Fibroblast of peridontal ligament (primary cell): ENCODE measurements around the gene SATB2.

Source experiments
- DNase-seq: peaks from one replicate; pipeline ENCODE4 v3.0.0-alpha.2; 2010; ENCODE audit errors: extremely low read depth

SATB2 gene

GRCh38 chr2:199452260-199452990 lies 5.3 kb downstream of the SATB2 start:
- peak; percentile 66 for DNase-seq

GRCh38 chr2:199449956-199450355 lies 7.8 kb downstream of the SATB2 start:
- peak; percentile 36 for DNase-seq

GRCh38 chr2:199449455-199449854 lies 8.3 kb downstream of the SATB2 start:
- peak; percentile 74 for DNase-seq

GRCh38 chr2:199446996-199447576 lies 10.7 kb downstream of the SATB2 start:
- peak; percentile 52 for DNase-seq

DNA sequence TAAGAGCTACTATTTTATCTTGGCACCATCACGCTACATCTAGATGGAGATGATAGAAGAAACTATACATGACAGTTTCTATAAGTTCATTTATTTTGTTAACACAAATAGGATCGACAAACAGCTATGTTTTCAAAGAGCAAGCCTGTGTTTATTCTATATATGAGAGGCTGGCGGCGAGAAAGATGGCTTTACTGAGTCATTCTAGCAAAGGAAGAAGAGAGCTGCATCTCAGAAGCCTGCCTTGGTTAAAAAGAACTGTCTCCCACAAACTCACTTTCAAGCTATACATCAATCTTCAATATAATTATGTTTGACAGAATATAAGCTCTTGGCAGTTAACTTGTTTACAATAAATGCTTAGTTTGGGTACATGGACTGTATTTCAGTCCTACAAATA lies 13.0 kb downstream of the SATB2 start:
- DNase-seq = peak; percentile 64

GRCh38 chr2:199443589-199444130 lies 14.1 kb downstream of the SATB2 start:
- DNase-seq = peak; percentile 79

- peak; percentile 13 for DNase-seq
These were observed 15.6 kb downstream of the SATB2 start for GRCh38 chr2:199442173-199442572.

- peak; percentile 28 for DNase-seq
These were observed 16.0 kb downstream of the SATB2 start for GRCh38 chr2:199441759-199442158.

DNA sequence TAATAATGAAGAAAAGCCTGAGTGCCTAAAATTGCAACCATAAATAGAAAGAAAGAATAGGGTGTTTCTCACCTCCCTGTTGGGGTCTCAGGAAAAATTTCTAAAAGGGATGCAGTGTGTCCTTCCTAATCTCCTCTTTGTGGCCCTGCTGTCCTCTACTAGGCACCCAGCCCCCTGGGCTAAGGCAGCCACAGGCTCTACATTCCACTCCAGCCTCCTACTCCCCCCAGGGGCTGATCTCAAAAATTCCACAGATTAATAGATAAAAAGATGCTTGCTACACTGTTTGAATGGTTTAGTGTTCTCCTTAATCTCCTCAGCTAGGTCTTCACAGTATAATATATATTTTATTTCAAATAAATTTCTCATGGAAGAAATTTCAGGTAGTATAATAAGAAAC lies 17.6 kb downstream of the SATB2 start:
- DNase-seq = peak; percentile 6

DNA sequence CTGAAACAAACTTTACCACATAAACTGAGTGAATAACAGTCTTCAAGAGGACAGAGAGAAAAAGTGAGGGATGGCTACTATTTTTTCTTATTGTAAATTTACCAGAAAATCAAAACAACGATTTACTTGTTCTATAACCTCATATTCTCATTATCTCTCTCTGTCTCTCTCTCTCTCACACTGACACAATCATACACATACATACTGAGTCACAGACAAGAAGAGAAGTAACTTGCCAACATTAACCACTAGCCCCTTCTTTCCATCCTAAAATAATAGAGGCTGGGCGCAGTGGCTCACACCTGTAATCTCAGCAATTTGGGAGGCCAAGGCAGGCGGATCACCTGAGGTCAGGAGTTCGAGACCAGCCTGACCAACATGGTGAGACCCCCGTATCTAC lies 18.2 kb downstream of the SATB2 start:
- peak; percentile 54 for DNase-seq

DNA sequence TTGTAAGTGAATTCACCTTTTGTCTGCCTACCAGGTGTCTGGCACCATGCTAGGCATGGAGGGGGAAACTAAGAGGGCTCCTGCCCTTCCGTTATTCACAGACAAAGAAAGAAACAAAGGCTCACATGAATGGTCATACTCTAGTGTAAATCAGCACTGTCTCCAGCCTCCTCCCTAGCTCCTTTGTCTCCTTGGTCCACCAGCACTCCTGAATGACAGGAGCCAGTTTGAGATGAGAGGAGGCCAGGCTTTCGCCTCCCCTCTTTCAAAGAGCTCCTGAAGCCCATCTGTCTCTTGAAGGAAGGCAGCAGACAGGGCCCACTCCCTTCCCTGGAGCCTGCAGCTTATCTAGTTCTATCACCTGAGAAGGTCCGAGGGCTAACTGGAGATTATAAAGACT lies 18.7 kb downstream of the SATB2 start:
- no peak for DNase-seq

- DNase-seq = no peak
These were observed 23.2 kb downstream of the SATB2 start for GRCh38 chr2:199434555-199434954.

DNA sequence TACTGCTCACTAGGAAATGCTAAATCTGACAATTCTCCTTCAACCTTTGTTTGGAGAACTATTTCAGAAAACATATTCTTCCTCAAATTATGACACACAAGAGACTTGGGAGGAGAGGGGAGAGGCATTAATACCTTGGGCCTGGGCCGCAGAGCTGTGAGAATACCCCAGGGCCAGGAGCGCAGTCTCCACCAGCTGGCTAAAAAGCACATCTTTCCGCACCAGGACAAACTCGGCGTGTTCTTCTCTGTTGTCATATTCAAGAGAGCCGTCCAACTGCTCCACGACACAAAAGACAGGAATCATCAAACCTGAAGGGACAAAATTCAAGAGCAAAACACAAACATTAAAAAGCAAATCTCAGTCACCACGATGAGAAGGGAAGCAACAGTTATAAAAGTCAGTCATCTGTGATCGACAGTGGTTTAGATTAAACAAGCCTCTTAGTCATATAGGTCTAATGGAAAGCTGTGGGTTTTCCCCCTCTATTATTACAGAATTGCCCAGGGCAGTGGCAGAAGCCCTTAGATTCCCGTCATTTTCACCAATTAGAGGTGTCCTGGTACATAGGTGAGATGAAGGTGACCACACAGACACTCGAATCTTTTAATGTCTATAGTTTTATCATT lies 24.4 kb downstream of the SATB2 start:
- DNase-seq = peak; percentile 42

DNA sequence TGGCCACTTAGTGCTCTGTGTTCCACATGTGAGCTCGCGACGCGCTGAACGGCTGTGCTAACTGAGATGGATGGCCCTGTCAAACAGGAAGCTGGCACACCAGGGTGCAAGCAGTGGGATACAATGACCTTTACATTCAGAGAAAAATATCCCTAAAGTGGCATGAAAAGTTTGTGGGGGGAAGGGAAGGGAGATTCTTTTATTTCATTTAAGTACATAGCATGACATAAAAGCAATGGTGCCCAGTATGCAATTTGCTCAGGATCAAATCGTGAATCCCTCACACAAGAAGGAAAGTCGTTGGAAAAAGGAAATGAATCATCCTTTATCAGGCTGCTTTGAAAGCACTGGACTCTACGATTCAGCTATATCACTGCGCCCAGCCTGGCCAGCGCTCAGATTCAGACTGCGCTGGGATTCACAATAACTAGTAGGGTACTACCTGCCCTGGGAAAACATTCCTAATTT lies 26.0 kb downstream of the SATB2 start:
- DNase-seq = peak; percentile 42

- DNase-seq = peak; percentile 61
These were observed 27.5 kb downstream of the SATB2 start for GRCh38 chr2:199430214-199430613.

GRCh38 chr2:199428291-199428690 lies 29.4 kb downstream of the SATB2 start:
- DNase-seq = no peak

GRCh38 chr2:199424160-199424559 lies 33.6 kb downstream of the SATB2 start:
- DNase-seq = no peak

- no peak for DNase-seq
These were observed 38.3 kb downstream of the SATB2 start for GRCh38 chr2:199419428-199419827.

- no peak for DNase-seq
These were observed 43.3 kb downstream of the SATB2 start for GRCh38 chr2:199414465-199414864.

DNA sequence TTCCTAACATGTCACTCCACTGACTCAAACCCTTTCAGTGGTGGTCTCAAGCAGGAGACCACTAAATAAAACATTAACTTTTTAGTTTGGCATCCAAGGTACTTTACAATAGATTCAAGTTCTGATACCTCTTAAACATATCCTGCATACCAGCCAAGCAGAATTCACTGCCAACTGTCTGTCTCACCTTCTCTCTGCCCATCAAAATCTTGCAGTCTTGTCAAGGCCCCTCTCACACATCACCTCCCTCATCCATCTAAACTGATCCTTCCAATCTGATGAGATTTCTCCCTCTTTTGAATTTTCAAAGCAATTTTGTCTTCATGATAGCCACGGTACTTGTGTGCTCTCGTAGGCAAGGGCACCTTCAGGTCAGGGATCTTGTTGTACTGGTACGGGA lies 43.7 kb downstream of the SATB2 start:
- no peak for DNase-seq

DNA sequence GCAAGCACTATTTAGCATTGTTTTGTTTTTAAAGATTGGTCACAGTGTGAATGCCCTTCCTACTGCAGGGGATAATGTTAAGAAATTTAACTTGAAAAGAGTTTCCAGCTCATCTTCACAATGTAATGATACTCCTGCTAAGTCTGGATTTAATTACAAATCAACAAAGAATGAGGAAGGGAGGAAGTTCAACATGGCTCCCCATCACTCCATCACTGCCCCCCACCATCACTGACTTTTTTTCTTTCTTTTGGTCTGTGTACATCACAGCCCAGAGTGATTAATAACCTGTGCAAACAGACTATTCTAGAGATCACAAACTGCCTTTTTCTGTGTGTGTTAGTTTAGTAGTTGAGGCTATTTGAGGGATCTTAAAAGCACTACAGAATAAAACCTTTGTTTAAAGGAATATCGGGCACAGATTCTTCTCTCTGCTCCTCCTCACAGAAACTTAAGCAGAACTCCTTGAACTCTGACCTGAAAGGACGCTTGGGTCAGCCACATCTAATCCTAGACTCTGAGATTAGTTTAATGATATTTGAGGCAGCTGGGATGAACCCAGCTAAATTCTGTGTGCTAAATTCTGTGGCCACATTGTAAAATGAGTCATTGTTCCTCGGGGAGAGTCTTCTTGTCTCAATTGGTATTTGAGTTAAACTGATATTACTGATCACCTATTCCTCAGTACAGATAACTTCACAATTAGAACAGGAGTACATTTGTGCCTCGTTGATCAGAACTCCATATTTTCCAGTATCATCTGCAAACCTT lies 47.8 kb downstream of the SATB2 start:
- DNase-seq = peak; percentile 55

DNA sequence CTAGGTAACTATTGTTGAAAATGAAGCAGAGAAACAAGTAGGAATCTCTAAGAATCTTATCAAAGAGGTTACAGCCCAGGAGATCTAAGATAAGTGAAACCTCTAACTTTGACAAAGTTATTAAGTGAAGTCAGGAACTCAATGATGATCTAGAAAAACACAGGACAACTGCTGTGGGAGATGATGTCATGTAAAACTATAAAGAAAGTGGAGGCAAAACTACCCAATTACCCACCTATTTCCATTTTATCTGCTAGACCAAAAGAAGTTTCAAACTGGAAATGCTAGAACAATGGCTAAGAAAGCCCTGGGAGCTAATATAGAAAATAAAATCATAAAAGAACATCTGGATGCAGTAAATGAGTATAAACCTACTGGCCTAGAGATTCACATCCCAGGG lies 50.3 kb downstream of the SATB2 start:
- no peak for DNase-seq
